ENCODE data around the gene DSTN.

The DSTN gene

GRCh38 chr20:17545127-17545526 is 24.7 kb upstream of the DSTN start:
- DNase-seq (ENCODE audit: low read depth in 2 of 3, low spot score in 2 of 3) = no peak

- DNase-seq (ENCODE audit: low read depth in 2 of 3, low spot score in 2 of 3) = no peak
Measured at GRCh38 chr20:17549131-17549530, 20.7 kb upstream of the DSTN start.

- no peak for DNase-seq (ENCODE audit: low read depth in 2 of 3, low spot score in 2 of 3)
Measured at GRCh38 chr20:17555106-17555505, 14.8 kb upstream of the DSTN start.

GRCh38 chr20:17556837-17557674 is 12.8 kb upstream of the DSTN start:
- no peak for DNase-seq (ENCODE audit: low read depth in 2 of 3, low spot score in 2 of 3)

- DNase-seq (ENCODE audit: low read depth in 2 of 3, low spot score in 2 of 3) = no peak
Measured at GRCh38 chr20:17557675-17558006, 12.2 kb upstream of the DSTN start.

- no peak for DNase-seq (ENCODE audit: low read depth in 2 of 3, low spot score in 2 of 3)
Measured at GRCh38 chr20:17558154-17558940, 11.5 kb upstream of the DSTN start.

GRCh38 chr20:17558941-17559304 is 11.0 kb upstream of the DSTN start:
- DNase-seq (ENCODE audit: low read depth in 2 of 3, low spot score in 2 of 3) = no peak

- no peak for DNase-seq (ENCODE audit: low read depth in 2 of 3, low spot score in 2 of 3)
Measured at GRCh38 chr20:17559338-17559737, 10.5 kb upstream of the DSTN start.

- no peak for DNase-seq (ENCODE audit: low read depth in 2 of 3, low spot score in 2 of 3)
Measured at GRCh38 chr20:17560344-17561074, 9.4 kb upstream of the DSTN start.

- DNase-seq (ENCODE audit: low read depth in 2 of 3, low spot score in 2 of 3) = no peak
Measured at GRCh38 chr20:17562804-17563305, 7.0 kb upstream of the DSTN start.

- DNase-seq (ENCODE audit: low read depth in 2 of 3, low spot score in 2 of 3) = no peak
Measured at GRCh38 chr20:17565169-17565845, 4.6 kb upstream of the DSTN start.

GRCh38 chr20:17566345-17566744 is 3.5 kb upstream of the DSTN start:
- DNase-seq (ENCODE audit: low read depth in 2 of 3, low spot score in 2 of 3) = no peak

- DNase-seq (ENCODE audit: low read depth in 2 of 3, low spot score in 2 of 3) = no peak
Measured at GRCh38 chr20:17568045-17568788, 1.7 kb upstream of the DSTN start.

- no peak for DNase-seq (ENCODE audit: low read depth in 2 of 3, low spot score in 2 of 3)
Measured at GRCh38 chr20:17568972-17569521, 828 bp upstream of the DSTN start.

- no peak for DNase-seq (ENCODE audit: low read depth in 2 of 3, low spot score in 2 of 3)
Measured at GRCh38 chr20:17570347-17571152, 675 bp downstream of the DSTN start.

GRCh38 chr20:17571153-17571527 is 1.3 kb downstream of the DSTN start:
- no peak for DNase-seq (ENCODE audit: low read depth in 2 of 3, low spot score in 2 of 3)

- no peak for DNase-seq (ENCODE audit: low read depth in 2 of 3, low spot score in 2 of 3)
Measured at GRCh38 chr20:17572034-17572638, 2.3 kb downstream of the DSTN start.

GRCh38 chr20:17573463-17573862 is 3.6 kb downstream of the DSTN start:
- no peak for DNase-seq (ENCODE audit: low read depth in 2 of 3, low spot score in 2 of 3)

- DNase-seq (ENCODE audit: low read depth in 2 of 3, low spot score in 2 of 3) = no peak
Measured at GRCh38 chr20:17576215-17576614, 6.3 kb downstream of the DSTN start.

Data from activated CD8-positive, alpha-beta memory T cell treated with anti-CD3 and anti-CD28 coated beads for 48 hours (primary cell).